GM12878 (cell line): ENCODE results near the gene CARMIL3.
"Not testable (repeated sequence)": the region's sequence is repeated elsewhere in the genome, so short reads cannot be mapped to it uniquely, and the experiment has no call there.

Source experiments
- CTCF ChIP-seq, 3 experiments: IDR thresholded peaks in 2 of 3; conservative IDR thresholded peaks in 1 of 3; 2 replicates each; pipeline ENCODE4 v1.5.1; 2011; ENCODE audit warnings: low read depth in 3 of 3, low read length in 3 of 3, mild to moderate bottlenecking in 3 of 3, control low read depth in 2 of 3, moderate library complexity in 2 of 3, inconsistent platforms in 1 of 3, mixed read lengths in 1 of 3; ENCODE audit not compliant: control insufficient read depth in 2 of 3, insufficient read depth in 1 of 3; ENCODE audit errors: extremely low read depth in 1 of 3
- E2F4 ChIP-seq: IDR thresholded peaks from 2 replicates; pipeline ENCODE4 v1.6.1; 2012; ENCODE audit warnings: low read depth, low read length, improper control_type of control experiment
- E2F8 ChIP-seq: fragments of 450-650 bp; IDR thresholded peaks from 2 replicates; pipeline ENCODE4 v1.6.1; 2018; ENCODE audit warnings: mild to moderate bottlenecking, low read depth, moderate library complexity; ENCODE audit not compliant: partially characterized antibody
- POLR2A ChIP-seq: IDR thresholded peaks from 2 replicates; pipeline ENCODE4 v1.6.1; 2011; ENCODE audit warnings: low read depth, mild to moderate bottlenecking, low read length

GRCh38 chr14:24049002-24049401 lies 2.8 kb upstream of the CARMIL3 start:
- not testable (repeated sequence) for TF ChIP-seq E2F8; POLR2A; E2F4; CTCF (IDR thresholded peaks at IDR 0.05 in 2 of 3, conservative IDR thresholded peaks at IDR 0.05 in 1 of 3; ENCODE audit: control insufficient read depth in 2 of 3, extremely low read depth in 1 of 3, insufficient read depth in 1 of 3, low read depth in 3 of 3, low read length in 3 of 3)
